ENCODE measurements around the gene BID.
"Not testable (repeated sequence)": the region's sequence is repeated elsewhere in the genome, so short reads cannot be mapped to it uniquely, and the experiment has no call there.

BID gene

DNA sequence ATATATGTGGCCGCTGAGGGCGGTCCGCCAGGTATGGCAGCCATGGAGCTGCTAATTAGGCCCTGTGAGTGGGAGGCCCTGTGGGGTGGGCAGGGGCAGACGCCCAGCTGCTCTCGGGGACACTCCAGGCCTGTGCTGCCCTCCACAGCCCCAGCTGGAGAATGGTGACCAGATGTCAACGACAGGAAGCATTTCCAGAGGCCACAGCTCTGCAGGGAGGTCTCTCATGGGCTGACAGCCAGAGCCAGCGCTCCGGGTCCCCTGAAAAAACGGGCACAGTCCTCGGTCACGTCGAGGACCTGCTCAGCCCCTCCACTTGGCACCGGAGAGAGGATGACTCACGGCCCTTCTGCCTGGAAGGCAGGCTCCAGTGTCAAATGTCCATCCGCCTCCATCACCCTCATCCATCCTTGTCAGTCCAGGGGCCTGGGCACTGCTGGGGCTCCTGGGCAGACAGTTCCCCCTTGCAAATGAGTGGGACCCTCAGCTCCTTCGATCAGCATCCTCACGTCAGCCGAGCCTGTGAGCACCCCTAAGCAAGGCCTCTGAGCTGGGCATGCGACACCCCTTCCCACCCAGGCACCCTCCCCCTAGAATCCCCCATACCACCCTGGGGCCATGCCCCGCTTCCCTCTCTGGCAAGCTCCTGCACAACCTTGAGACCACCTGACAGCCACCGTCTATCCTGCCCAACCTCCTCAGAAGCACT, 1.9 kb downstream of the BID start:
- H3K27ac Mint-ChIP-seq, result peak overlapping the region; percentile 62
- peaks cover 21% of the 10 kb centered on the region for H3K27me3 Mint-ChIP-seq (ENCODE audit: low read depth)
- peaks cover 6% of the 10 kb centered on the region for H3K36me3 Mint-ChIP-seq (ENCODE audit: low read depth)
- peak overlapping the region; percentile 84 for H3K4me3 Mint-ChIP-seq
- H3K9me3 Mint-ChIP-seq, result no peaks in the 10 kb centered on the region
- H3K4me1 Mint-ChIP-seq (ENCODE audit: low read depth), result peaks cover 53% of the 10 kb centered on the region

GRCh38 chr22:17770180-17771077, 3.8 kb downstream of the BID start:
- Mint-ChIP-seq H3K36me3 (ENCODE audit: low read depth) (peaks cover 6% of the 10 kb centered on the region), H3K4me1 (ENCODE audit: low read depth) (peaks cover 43% of the 10 kb centered on the region), H3K27ac (no peak overlapping the region), H3K4me3 (no peak overlapping the region), H3K9me3 (no peaks in the 10 kb centered on the region), H3K27me3 (ENCODE audit: low read depth) (peaks cover 25% of the 10 kb centered on the region)

DNA sequence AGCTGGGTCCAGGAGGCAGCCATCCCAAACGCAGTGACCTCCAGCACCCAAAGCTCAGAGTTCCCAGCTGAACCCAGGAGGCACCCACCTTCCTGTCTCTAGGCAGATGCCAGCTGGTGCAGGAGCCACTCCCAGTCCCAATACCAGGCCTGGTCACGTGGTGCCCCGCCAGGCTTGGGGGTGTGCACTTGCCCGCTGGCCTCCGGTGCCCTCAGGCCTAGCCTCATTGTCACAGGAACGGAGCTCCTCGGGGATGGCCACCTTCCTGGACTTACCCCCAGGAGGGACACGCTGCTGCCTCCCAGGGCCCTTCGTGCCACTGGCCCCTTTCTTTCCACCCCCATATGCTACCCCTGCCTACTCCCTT, 4.6 kb downstream of the BID start:
- Mint-ChIP-seq H3K27me3 (ENCODE audit: low read depth) (peaks cover 30% of the 10 kb centered on the region), H3K36me3 (ENCODE audit: low read depth) (peaks cover 6% of the 10 kb centered on the region), H3K27ac (no peak overlapping the region), H3K9me3 (no peaks in the 10 kb centered on the region), H3K4me3 (no peak overlapping the region), H3K4me1 (ENCODE audit: low read depth) (peaks cover 36% of the 10 kb centered on the region)

DNA sequence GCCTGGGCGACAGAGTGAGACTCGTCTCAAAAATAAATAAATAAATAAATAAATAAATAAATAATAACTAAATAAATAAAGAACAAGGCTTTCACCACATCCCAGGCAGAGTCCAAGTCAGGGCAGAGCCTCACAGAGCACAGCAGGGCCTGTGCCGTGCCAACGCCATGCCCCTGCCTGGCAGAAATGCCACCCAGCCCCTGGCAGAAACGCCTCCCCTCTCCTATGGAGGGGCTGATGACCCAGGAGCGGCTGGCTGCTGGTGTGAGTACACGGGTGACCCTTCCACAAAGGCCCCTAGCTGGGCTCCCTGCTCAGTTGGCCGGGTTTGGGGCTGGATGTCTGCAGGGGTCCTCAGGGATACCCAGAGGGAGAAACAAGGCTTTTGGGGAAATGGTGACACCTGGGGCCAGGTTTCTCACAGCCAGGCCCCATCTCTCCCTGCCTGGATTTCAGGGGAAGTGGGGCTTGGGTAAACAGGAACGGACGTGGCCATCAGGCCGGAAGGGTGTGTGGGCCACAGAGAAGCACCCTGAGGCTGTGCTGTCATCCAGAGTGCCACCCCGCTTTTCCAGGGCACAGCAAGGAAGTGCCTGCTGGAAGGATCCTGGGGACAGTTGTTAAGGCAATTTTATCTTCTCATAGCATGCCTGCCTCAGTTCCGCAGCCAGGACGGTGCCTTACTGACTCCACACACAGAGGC, 5.1 kb downstream of the BID start:
- H3K27ac Mint-ChIP-seq, result no peak overlapping the region
- peaks cover 6% of the 10 kb centered on the region for H3K36me3 Mint-ChIP-seq (ENCODE audit: low read depth)

GRCh38 chr22:17767233-17768065, 6.8 kb downstream of the BID start:
- peaks cover 25% of the 10 kb centered on the region for H3K4me1 Mint-ChIP-seq (ENCODE audit: low read depth)
- no peaks in the 10 kb centered on the region for H3K9me3 Mint-ChIP-seq
- peak overlapping the region; percentile 69 for H3K4me3 Mint-ChIP-seq
- H3K27me3 Mint-ChIP-seq (ENCODE audit: low read depth), result peaks cover 32% of the 10 kb centered on the region
- H3K27ac Mint-ChIP-seq, result peak overlapping the region; percentile 45
- H3K36me3 Mint-ChIP-seq (ENCODE audit: low read depth), result peaks cover 6% of the 10 kb centered on the region

More for the DNA sequence above, 5.1 kb downstream of the BID start:
- Mint-ChIP-seq H3K4me3 (no peak overlapping the region), H3K27me3 (ENCODE audit: low read depth) (peaks cover 35% of the 10 kb centered on the region), H3K4me1 (ENCODE audit: low read depth) (peaks cover 37% of the 10 kb centered on the region), H3K9me3 (no peaks in the 10 kb centered on the region)

GRCh38 chr22:17764852-17765251, 9.4 kb downstream of the BID start:
- H3K36me3 Mint-ChIP-seq (ENCODE audit: low read depth); H3K27ac Mint-ChIP-seq; H3K4me3 Mint-ChIP-seq; H3K9me3 Mint-ChIP-seq: not testable (repeated sequence)
- Mint-ChIP-seq H3K4me1 (ENCODE audit: low read depth) (peaks cover 13% of the 10 kb centered on the region), H3K27me3 (ENCODE audit: low read depth) (peaks cover 27% of the 10 kb centered on the region)

DNA sequence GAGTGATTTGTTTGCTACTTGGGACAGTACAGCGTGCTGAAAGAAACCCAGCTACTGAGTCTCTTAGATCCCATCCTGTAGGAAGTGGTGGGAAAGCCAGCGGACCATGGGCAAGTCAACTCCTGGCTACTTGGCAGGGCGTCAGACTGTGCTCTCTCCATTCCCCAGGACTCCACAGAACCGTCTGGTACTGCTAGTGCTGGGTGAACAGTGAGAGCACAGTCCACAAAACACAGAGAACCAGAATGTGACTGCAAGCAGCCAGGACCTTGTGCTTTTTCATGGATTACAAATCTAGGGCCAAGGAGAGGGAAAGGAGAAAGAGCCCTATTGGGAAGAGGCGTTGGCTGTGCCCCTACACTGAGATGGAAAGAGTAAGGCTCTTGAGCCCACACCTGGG, 10.2 kb downstream of the BID start:
- Mint-ChIP-seq H3K9me3 (no peaks in the 10 kb centered on the region), H3K4me1 (ENCODE audit: low read depth) (peaks cover 13% of the 10 kb centered on the region), H3K27me3 (ENCODE audit: low read depth) (peaks cover 24% of the 10 kb centered on the region), H3K4me3 (no peak overlapping the region), H3K36me3 (ENCODE audit: low read depth) (peaks cover 3% of the 10 kb centered on the region), H3K27ac (no peak overlapping the region)

DNA sequence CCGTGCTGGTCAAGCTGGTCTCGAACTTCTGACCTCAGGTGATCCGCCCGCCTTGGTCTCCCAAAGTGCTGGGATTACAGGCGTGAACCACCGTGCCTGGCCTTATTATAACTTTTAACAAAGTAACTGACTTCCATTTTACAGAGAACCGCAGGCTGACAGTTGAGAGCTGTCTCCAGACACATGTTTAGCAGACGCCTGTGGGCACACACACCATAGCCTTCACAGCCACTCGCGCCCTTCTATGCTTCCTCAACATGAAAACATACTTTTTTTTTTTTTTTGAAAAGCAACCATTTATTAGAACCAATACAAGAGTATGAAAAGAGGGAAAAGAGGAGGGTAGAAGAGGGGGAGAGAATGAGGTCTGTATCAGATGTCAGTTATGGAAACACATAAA, 10.8 kb downstream of the BID start:
- not testable (repeated sequence) for H3K4me3 Mint-ChIP-seq; H3K36me3 Mint-ChIP-seq (ENCODE audit: low read depth); H3K27ac Mint-ChIP-seq; H3K9me3 Mint-ChIP-seq
- H3K27me3 Mint-ChIP-seq (ENCODE audit: low read depth), result peaks cover 26% of the 10 kb centered on the region
- H3K4me1 Mint-ChIP-seq (ENCODE audit: low read depth), result peaks cover 13% of the 10 kb centered on the region

GRCh38 chr22:17761138-17761488, 13.2 kb downstream of the BID start:
- H3K4me1 Mint-ChIP-seq (ENCODE audit: low read depth), result peaks cover 3% of the 10 kb centered on the region
- H3K4me3 Mint-ChIP-seq, result no peak overlapping the region
- peaks cover 19% of the 10 kb centered on the region for H3K27me3 Mint-ChIP-seq (ENCODE audit: low read depth)
- no peak overlapping the region for H3K27ac Mint-ChIP-seq
- H3K9me3 Mint-ChIP-seq, result no peaks in the 10 kb centered on the region
- peaks cover 3% of the 10 kb centered on the region for H3K36me3 Mint-ChIP-seq (ENCODE audit: low read depth)

DNA sequence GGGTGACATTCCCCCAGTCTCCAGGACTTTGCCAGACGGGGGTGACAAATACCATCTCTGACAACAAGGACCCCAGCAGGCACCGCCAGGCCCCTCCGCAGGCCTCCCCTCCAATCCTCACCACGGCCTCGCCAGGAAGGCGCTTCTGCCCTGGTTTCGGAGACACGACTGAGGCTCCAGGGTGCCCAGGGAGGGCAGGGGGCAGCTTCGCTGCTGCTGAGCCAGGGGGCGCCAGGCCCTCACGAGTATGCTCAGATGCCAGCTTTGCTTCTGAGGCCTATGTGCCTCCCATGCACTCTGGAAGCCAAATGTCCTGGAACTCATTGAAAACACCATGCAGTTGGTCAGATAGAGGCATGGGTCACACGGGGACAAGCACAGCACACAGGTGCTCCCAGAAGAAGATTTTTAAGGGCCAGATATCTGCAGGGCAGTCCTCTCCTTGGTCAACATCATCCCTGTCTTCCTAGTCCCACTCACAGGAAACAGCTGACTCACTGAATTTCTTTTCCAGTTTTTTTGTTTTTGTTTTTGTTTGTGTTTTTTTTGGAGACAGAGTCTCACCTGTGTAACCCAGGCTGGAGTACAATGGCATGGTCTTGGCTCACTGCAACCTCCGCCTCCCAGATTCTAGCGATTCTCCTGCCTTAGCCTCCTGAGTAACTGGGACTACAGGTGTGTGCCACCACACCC, 19.9 kb downstream of the BID start:
- H3K9me3 Mint-ChIP-seq, result no peaks in the 10 kb centered on the region
- no peaks in the 10 kb centered on the region for H3K36me3 Mint-ChIP-seq (ENCODE audit: low read depth)
- H3K4me1 Mint-ChIP-seq (ENCODE audit: low read depth), result no peaks in the 10 kb centered on the region
- H3K27me3 Mint-ChIP-seq (ENCODE audit: low read depth), result peaks cover 4% of the 10 kb centered on the region
- H3K4me3 Mint-ChIP-seq, result no peak overlapping the region
- no peak overlapping the region for H3K27ac Mint-ChIP-seq

GRCh38 chr22:17753401-17753989, 20.8 kb downstream of the BID start:
- Mint-ChIP-seq H3K9me3 (no peaks in the 10 kb centered on the region), H3K4me3 (no peak overlapping the region), H3K4me1 (ENCODE audit: low read depth) (no peaks in the 10 kb centered on the region), H3K36me3 (ENCODE audit: low read depth) (no peaks in the 10 kb centered on the region), H3K27me3 (ENCODE audit: low read depth) (peaks cover 2% of the 10 kb centered on the region), H3K27ac (no peak overlapping the region)

DNA sequence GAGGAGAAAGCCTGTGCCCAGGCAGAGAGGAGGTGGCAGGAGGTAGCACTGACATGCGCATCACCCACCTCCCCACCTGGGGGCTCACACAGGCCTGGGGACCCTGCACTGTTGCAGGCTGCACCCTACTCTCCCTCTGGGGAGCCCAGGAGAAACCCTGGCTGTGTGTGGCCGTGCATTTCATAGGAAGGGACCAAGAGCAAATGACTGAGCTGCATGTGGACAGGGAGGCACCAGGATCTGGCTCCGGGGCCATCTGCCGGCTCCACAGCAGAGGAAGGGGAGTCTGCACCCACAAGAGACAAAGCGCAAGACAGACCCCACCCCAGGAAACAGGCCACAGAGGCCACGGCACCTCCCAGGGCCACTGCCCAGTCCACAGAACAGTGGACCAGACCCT, 22.7 kb downstream of the BID start:
- H3K36me3 Mint-ChIP-seq (ENCODE audit: low read depth), result no peaks in the 10 kb centered on the region
- H3K4me1 Mint-ChIP-seq (ENCODE audit: low read depth), result no peaks in the 10 kb centered on the region
- no peak overlapping the region for H3K27ac Mint-ChIP-seq
- no peak overlapping the region for H3K4me3 Mint-ChIP-seq
- no peaks in the 10 kb centered on the region for H3K27me3 Mint-ChIP-seq (ENCODE audit: low read depth)
- H3K9me3 Mint-ChIP-seq, result no peaks in the 10 kb centered on the region

GRCh38 chr22:17749605-17750395, 24.5 kb downstream of the BID start:
- H3K36me3 Mint-ChIP-seq (ENCODE audit: low read depth), result no peaks in the 10 kb centered on the region
- no peak overlapping the region for H3K4me3 Mint-ChIP-seq
- no peaks in the 10 kb centered on the region for H3K27me3 Mint-ChIP-seq (ENCODE audit: low read depth)
- no peaks in the 10 kb centered on the region for H3K9me3 Mint-ChIP-seq
- no peak overlapping the region for H3K27ac Mint-ChIP-seq
- peaks cover under 1% of the 10 kb centered on the region for H3K4me1 Mint-ChIP-seq (ENCODE audit: low read depth)
